ENCODE data around the gene AFG3L2. TPM values are rescaled to one million over a fixed set of nuclear protein-coding genes. Genes with fewer than 3 reads are reported as not detected.

AFG3L2 gene
- total RNA-seq, 4 donors from 2014 or later, result 40.3 to 58.4 (median 44.1) TPM

DNA sequence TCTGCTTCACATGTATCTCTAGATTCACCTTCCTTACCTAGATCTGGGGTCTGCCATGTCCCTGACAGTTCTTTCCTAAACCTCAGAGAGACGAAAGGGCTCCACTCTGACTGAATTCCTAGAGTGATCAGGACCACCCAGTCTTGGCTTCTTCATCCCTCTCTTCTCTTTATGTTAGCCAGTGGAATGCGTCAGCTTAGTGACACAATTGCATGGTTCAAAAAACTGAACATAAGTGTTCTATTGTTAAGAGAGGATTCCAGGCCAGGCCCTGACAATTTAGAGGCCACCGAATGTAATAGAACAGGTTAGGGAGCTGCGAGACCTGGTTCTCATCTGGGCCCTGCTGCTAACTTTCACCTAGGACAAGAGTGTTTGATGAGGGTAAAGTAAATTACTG, 40.7 kb upstream of the AFG3L2 start:
- TF ChIP-seq, protein P1, sequence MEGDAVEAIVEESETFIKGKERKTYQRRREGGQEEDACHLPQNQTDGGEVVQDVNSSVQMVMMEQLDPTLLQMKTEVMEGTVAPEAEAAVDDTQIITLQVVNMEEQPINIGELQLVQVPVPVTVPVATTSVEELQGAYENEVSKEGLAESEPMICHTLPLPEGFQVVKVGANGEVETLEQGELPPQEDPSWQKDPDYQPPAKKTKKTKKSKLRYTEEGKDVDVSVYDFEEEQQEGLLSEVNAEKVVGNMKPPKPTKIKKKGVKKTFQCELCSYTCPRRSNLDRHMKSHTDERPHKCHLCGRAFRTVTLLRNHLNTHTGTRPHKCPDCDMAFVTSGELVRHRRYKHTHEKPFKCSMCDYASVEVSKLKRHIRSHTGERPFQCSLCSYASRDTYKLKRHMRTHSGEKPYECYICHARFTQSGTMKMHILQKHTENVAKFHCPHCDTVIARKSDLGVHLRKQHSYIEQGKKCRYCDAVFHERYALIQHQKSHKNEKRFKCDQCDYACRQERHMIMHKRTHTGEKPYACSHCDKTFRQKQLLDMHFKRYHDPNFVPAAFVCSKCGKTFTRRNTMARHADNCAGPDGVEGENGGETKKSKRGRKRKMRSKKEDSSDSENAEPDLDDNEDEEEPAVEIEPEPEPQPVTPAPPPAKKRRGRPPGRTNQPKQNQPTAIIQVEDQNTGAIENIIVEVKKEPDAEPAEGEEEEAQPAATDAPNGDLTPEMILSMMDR (IDR thresholded peaks at IDR 0.05; ENCODE audit: low read depth), result no peak

DNA sequence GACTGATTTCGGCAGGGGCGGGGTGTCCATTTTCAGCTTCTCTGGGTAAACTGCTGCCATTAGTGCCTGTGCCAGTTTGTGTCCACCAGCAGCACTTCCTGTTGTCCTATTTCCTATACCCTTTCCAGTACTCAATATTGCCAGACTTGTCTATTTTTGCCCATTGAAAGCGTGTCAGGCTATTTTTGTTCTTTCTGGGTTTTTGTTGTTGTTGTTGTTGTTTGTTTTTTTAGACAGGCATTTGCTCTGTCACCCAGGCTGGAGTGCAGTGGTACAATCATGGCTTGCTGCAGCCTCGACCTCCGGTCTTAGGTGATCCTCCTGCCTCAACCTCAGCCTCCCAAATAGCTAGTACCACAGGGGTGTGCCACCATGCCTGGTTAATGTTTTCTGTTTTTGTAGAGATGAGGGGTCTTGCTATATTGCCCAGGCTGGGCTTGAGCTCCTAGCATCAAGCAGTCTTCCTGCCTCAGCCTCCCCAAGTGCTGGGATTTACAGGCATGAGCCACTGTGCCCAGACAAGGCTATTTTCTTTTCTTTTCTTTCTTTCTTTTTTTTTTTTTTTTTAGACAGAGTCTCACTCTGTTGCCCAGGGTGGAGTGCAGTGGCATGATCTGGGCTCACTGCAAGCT, 39.2 kb upstream of the AFG3L2 start:
- TF ChIP-seq, protein P1 (IDR thresholded peaks at IDR 0.05; ENCODE audit: low read depth), result no peak

DNA sequence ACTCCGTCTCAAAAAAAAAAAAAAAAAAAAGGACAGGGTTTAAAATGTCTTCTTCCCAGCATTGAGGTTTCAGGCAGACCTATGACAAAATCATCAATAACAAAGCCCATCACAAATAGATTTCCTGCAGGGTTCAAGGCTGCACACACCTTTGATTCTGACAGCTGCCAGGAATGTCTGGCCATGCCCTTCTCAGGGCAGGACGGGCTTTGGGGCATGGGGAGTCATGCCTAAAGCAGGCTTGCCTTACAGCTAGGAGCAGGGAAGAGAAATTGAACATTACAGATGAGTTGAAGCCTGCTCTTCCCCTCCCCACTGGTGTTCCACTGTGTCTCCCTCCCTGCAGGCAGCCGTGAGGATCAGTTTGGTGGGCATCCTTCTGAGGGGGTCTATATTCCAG, 34.4 kb upstream of the AFG3L2 start:
- TF ChIP-seq, protein P1 (IDR thresholded peaks at IDR 0.05; ENCODE audit: low read depth), result no peak

DNA sequence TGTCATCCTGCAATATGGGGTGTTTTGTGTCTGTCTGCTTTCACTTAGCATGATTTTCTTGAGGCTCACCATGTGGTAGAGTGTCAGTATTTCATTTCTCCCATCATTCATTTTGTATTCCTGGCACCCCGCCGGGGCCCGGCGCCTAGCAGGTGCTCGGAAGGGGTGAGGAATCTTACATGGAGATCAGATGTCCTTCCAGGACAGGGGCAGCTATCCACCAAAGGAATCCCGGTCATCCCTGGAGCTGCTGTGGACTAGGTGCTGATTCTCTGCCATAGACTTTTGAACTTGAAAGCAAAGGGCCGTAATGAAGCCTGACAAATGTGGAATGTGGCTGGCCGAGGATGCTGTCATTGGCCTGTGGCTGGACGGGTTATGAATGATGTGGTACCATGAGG, 33.1 kb upstream of the AFG3L2 start:
- TF ChIP-seq, protein P1 (IDR thresholded peaks at IDR 0.05; ENCODE audit: low read depth), result no peak

DNA sequence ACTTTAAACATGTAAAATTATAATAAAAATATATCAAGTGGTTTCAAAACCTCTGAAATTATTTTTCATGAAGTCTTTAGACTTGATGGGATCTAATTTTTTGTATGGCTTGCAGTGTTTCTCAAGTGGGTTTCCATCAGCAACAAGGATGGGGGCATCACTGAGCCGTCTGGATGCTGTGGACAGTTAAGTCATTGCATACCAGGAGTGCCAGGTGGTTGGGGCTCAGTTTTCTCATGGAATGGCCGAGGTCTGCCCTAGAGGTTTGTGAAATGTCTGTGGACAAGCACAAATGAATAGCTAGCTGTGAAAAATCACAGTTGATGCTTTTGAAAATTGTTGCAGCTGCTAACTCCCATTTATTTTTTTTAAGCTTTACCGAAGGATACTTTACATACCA, 32.4 kb upstream of the AFG3L2 start:
- TF ChIP-seq, protein P1 (IDR thresholded peaks at IDR 0.05; ENCODE audit: low read depth), result no peak

DNA sequence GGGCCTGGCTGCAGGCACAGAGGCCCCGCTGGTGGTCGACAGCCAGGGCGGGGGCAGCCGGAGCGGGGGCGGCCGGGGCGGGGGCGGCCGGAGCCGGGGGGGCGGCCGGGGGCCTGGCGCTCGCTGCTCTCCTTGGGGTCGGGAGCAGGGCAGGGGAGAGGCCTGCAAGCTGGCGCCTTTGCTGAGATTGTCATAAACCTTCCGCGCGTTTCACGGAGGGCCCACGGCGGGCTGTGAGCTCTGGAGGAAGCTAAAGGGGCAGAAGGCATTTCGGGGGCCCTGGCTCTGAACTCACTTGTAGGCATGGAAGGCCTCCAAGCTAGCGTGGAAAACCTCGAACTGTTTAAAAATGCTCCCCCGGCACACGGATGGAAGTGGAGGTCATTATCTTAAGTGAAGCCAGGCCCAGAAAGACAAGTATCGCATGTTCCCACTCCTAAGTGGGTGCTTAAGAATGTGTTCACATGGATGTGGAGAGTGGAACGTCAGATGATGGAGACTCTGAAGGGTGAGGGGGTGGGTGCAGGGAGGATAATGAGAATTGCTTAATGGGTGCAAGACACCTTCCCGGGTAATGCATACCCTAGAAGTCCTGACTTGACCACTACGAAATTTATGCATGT, 31.3 kb upstream of the AFG3L2 start:
- TF ChIP-seq, protein P1 (IDR thresholded peaks at IDR 0.05; ENCODE audit: low read depth), result no peak

DNA sequence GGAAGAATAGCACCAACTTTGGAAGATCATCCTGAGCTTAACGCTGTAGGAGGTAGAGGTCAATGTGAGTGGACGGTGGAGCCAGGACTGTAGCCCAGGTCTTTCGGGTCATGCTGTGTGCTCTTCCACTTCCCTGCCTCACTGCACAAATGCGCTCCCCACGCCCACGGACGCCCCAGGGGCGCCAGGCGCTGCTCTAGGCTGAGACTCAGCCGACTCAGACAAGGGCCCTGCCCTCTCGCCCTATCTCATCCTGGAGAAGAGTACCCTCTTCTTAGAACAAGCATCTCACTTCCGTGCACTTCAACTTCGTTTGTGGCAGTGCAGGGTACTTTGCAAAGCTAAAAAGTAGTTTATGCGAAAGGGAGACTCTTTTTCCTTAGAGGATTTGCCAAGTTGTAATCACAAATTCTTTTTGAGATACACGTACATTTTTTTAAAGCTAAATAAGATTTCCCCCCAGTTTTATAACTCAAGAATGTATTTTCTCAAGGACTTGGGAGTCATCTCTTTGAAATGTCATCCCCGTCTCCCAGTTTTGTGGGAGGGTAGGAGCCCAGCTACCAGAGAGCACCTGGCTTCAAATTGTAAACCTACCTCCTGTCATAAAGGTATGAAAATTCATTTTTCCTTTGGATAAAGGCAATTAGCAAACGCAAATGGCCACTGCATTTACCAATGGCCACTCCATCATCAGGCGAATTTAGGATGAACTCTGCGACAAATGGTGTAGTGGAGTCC, 29.5 kb upstream of the AFG3L2 start:
- TF ChIP-seq, protein P1 (IDR thresholded peaks at IDR 0.05; ENCODE audit: low read depth), result no peak
